ENCODE measurements around the gene PPP1R11.
"Not testable (repeated sequence)": the region's sequence is repeated elsewhere in the genome, so short reads cannot be mapped to it uniquely, and the experiment has no call there.

DNA sequence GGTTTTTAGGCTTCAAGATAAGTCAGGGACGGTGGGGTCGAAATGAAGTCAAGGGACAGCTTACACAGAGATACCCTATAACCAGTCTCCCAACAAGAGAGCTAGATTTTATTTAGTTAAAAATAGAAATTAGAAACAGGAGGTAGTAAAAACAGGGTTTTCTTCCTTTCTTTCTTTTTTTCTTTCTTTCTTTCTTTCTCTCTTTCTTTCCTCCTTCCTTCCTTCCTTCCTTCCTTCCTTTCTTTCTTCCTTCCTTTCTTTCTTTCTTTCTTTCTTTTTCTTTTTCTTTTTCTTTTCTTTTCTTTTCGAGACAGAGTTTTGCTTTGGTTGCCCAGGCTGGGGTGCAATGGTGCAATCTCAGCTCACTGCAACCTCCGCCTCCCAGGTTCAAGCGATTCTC, 51.7 kb downstream of the PPP1R11 start:
- TF ChIP-seq, protein P1, sequence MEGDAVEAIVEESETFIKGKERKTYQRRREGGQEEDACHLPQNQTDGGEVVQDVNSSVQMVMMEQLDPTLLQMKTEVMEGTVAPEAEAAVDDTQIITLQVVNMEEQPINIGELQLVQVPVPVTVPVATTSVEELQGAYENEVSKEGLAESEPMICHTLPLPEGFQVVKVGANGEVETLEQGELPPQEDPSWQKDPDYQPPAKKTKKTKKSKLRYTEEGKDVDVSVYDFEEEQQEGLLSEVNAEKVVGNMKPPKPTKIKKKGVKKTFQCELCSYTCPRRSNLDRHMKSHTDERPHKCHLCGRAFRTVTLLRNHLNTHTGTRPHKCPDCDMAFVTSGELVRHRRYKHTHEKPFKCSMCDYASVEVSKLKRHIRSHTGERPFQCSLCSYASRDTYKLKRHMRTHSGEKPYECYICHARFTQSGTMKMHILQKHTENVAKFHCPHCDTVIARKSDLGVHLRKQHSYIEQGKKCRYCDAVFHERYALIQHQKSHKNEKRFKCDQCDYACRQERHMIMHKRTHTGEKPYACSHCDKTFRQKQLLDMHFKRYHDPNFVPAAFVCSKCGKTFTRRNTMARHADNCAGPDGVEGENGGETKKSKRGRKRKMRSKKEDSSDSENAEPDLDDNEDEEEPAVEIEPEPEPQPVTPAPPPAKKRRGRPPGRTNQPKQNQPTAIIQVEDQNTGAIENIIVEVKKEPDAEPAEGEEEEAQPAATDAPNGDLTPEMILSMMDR (IDR thresholded peaks at IDR 0.05), result not testable (repeated sequence)
- TF ChIP-seq POLR2A (IDR thresholded peaks at IDR 0.05; ENCODE audit: low read depth); POLR2AphosphoS5 (IDR thresholded peaks at IDR 0.05): not testable (repeated sequence)

All from esophagus muscularis mucosa (tissue), 3 donors.